Stimulated activated CD8-positive, alpha-beta memory T cell treated with anti-CD3 and anti-CD28 coated beads, Interleukin-2, amount 100 ng/mL, for 48 hours (primary cell): ENCODE measurements around the gene GNGT1.

Experiments used
- DNase-seq, 2 donors: peaks; one replicate each; pipeline ENCODE4 v3.0.0-alpha.2; 2020; ENCODE audit warnings: low read depth in 2 of 2

GNGT1 gene

GRCh38 chr7:93941945-93942344 lies 35.6 kb downstream of the GNGT1 start:
- DNase-seq: no peak

- no peak for DNase-seq
Measured at GRCh38 chr7:93943816-93944540, 37.6 kb downstream of the GNGT1 start.

DNA sequence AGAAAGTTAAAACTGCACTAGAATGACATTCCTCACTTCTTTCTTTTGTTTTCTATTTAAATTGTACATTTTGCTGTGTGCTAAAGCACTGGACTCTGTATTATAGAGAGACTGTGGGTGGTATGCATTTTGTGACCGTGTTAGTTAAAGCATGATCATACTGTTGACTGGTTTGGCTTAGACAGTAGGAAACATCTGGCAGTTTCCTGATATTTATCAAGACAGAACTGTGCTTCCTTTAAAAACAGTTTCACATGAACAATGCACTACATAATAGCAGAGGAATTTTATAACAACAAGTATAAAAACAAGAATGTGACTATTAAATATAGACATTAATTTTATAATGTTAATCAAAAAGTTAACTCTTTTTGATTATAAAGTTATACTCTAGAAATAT lies 38.3 kb downstream of the GNGT1 start:
- no peak for DNase-seq

- no peak for DNase-seq
Measured at GRCh38 chr7:93945083-93945482, 38.7 kb downstream of the GNGT1 start.

DNA sequence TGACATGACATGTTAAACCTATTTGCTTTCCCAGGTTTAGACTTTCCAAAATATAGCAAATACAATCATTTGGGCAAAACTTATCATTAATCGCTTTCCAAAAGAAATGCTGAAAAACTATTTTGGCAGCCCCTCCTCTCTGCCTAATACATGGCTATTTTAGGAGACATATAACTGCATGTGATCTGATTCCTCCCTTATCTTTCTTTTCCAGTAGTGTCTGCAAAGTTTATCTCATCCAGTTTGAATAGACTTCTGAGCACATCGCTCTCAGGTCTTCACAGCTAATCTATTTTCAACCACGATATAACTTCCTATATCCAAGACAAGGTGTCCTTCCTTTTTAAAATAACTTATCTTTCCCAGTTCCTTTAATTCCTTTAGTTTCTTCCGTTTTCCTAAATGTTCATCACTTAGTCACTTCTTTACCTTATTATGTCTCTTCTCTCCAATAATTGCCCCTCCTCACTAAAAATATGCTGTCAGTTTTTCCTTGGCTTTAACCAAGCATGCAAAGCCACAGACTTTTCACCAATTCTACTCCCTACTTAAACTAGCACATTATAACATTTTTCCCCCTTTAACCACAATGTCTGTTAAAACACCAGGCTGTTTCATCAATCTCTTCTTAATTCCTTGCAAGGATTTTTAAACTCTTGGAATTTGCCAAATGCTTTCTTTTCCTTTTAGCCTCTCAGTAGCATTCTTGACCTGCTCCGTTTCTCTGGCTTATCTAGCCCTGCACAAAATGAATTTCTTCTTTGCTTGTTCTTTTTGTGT lies 39.6 kb downstream of the GNGT1 start:
- DNase-seq: no peak

GRCh38 chr7:93948106-93948505 lies 41.7 kb downstream of the GNGT1 start:
- no peak for DNase-seq

- no peak for DNase-seq
Measured at GRCh38 chr7:93948873-93949272, 42.5 kb downstream of the GNGT1 start.

- DNase-seq: no peak
Measured at GRCh38 chr7:93949423-93949822, 43.1 kb downstream of the GNGT1 start.

DNA sequence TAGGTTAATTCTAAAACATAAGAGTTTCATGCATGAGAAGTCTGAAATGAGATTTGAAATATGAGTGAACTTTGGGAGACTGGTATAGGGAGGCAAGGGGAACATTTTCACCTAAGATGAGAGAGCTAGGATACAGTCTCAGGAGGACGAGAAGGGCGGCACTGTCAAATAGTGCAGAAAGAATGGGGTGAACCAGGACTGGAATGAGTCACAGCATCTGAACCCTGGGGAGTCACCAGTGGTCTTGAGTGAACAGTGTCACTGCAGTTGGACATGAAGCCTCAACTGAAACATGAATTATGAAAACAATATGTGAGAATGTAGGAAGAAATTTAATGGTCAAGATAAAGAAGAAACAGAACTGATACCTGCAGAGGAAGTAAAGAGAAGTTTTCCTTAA lies 48.9 kb downstream of the GNGT1 start:
- no peak for DNase-seq

DNA sequence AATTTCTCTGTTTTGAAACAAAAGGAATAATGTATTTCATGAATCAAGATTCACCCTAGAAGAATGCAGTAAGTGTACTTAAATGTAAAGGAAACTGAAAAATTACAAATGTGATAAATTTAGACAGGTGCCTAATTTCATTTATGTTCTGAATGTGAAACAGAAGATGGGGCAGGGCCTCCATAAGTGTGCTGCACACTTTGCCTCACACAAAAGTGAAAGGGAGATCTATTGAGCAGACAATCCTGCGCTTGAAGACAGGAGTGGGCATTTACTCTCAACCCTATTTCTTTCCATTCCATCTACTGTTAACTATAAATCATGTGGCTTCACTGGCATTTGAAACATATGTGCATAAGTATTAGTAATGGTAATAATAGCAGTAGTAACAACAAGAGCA lies 51.4 kb downstream of the GNGT1 start:
- DNase-seq: no peak

GRCh38 chr7:93958216-93958615 lies 51.8 kb downstream of the GNGT1 start:
- DNase-seq: no peak

GRCh38 chr7:93958651-93959050 lies 52.3 kb downstream of the GNGT1 start:
- DNase-seq: no peak
